Activated naive CD4-positive, alpha-beta T cell treated with anti-CD3 and anti-CD28 coated beads, Interleukin-2, amount 50 U/mL, for 72 hours (primary cell): Measurements from ENCODE around the gene SELENOF. TPM values are rescaled to one million over a fixed set of nuclear protein-coding genes. Genes with fewer than 3 reads are reported as not detected.

Experiments
- ATAC-seq, 2 donors: fragments of 150-1000 bp; cut with Tn5 transposase; 2 replicates each; pipeline ENCODE4 v1.10.0; 2021; ENCODE audit warnings: mild to moderate bottlenecking in 2 of 2, moderate library complexity in 2 of 2
- DNase-seq, 2 donors: peaks; one replicate each; pipeline ENCODE4 v3.0.0; 2021 to 2022; ENCODE audit warnings: low spot score in 2 of 2
- H3K27ac Mint-ChIP-seq, 2 donors: one replicate each; pipeline ENCODE4 v1.8.0; 2022; ENCODE audit warnings: mild to moderate bottlenecking in 2 of 2, mixed read lengths in 2 of 2
- H3K36me3 Mint-ChIP-seq, 2 donors: one replicate each; pipeline ENCODE4 v1.8.0; 2022; ENCODE audit warnings: mixed read lengths in 2 of 2
- H3K9me3 Mint-ChIP-seq, 2 donors: one replicate each; pipeline ENCODE4 v1.8.0; 2022; ENCODE audit warnings: mixed read lengths in 2 of 2
- total RNA-seq, 2 donors: library from RNA; stranded (reverse); gene quantifications; one replicate each; pipeline ENCODE4 v1.2.3, GENCODE V29; 2022

Gene SELENOF
- 100 to 1,000 TPM in 1 of 2 donors, 10 to 100 TPM in 1; 40.6 to 144 TPM for total RNA-seq

DNA sequence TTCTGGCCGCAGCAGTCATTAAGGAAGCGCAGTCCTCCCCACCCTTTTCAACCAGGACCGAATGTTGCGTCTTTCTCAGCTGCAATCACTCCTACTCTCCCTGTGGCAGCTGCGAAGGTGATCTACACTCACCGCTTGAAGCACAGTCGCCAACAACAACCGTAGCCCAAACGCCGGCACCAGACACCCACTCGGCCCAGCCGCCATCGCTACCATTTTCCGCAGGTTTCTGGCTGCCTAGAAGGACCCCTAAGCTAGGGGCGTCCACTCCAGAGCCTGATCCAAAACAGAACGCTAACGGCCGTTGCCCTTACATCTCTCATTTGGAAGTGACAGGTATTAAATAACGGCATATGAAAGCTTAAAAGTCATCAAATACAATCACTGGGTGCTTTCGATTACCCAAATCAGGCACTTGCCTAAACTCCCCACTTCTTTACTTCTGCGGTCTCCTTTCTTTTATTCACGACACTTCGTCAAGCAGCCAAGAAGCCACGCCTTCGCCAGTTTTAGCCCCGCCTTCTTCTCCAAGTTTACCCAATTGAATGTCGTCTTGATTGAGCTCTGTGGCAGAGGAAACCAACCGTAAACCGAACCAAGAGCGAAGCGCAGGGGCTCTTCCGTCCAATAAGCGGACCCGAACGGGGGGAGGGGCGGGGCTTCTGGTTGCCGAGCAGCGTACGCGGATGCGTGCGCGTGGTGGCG lies at the start of gene SELENOF:
Gene SELENOF (minus strand): TSS at position 231 of the 705 bp plus-strand sequence. CDS start 15 bp downstream, at position 216.
- H3K9me3 Mint-ChIP-seq: peaks cover 0 to 7% of the 10 kb centered on the region in 2 donors
- no peak within 1 kb of the TSS for H3K27ac Mint-ChIP-seq

DNA sequence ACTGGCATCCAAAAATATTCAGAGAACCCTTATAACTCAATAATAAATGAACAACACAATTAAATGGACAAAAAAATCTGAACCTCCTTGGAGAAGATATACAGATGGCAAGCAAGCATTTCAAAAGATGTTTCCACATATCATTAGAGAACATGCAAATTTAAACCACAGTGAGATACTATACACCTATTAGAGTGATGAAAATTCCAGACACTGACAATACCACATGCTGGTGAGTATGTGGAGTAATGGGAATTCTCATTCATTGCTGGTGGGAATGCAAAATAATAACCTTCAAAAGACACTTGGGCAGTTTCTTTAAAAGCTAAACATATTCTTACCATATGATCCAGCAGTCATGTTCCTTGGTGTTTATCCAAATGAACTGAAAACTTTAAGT lies 46.6 kb upstream of the SELENOF start:
- Mint-ChIP-seq H3K9me3 (no peaks in the 10 kb centered on the region), H3K36me3 (no peaks in the 10 kb centered on the region), H3K27ac (no peak overlapping the region)
- ATAC-seq: no peak
- DNase-seq: no peak

More for the DNA sequence above, at the start of gene SELENOF:
- peaks cover 21 to 38% of the 10 kb centered on the region in 2 donors for H3K36me3 Mint-ChIP-seq
- DNase-seq: peak; percentile 97
- ATAC-seq: peak; percentile 94

DNA sequence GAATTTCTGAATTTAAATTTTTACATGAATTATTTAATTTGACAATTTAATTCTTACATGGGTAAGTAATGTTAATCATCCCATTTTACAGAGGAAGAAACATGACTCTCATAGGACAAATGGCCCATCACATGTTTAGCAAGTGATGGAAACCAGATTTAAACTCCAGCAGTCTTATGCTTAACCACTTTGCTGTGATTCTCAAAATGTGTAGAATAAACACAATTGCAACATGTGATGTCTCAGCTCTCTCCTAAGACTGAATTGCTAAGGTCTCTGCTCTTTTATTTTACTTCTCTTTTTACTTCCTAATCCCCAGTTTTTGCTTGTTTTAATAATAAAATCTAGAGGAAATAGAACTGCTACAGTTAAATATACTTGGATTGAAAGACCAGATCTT lies 43.3 kb upstream of the SELENOF start:
- DNase-seq: no peak
- Mint-ChIP-seq H3K27ac (no peak overlapping the region), H3K36me3 (no peaks in the 10 kb centered on the region), H3K9me3 (no peaks in the 10 kb centered on the region)
- ATAC-seq: no peak

DNA sequence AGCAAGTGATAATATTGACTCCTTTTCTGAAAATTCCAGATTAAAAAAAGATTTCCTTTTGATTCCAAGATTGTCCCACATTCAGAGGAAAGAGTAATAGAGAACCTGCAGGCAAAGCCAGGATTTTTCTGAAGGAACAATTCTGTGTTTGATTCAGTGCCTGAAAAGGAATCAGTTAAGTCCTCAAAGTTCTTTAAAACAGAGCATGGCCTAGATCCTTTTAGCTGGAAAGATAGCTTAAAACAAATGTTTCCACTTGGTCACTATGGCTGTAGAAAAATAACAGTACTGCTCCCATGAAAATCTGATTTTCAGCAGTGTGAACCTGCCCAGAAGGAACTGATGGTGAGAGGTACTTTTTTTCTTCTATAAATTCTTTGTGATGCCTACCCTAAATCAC lies 42.3 kb upstream of the SELENOF start:
- H3K27ac Mint-ChIP-seq: no peak overlapping the region
- H3K36me3 Mint-ChIP-seq: no peaks in the 10 kb centered on the region
- no peak for ATAC-seq
- no peak for DNase-seq
- no peaks in the 10 kb centered on the region for H3K9me3 Mint-ChIP-seq

- DNase-seq (no peak), ATAC-seq (no peak)
- Mint-ChIP-seq H3K9me3 (no peaks in the 10 kb centered on the region), H3K36me3 (no peaks in the 10 kb centered on the region), H3K27ac (no peak overlapping the region)
Observed at GRCh38 chr1:86955678-86956077, 41.8 kb upstream of the SELENOF start.

GRCh38 chr1:86953167-86953566 lies 39.2 kb upstream of the SELENOF start:
- no peaks in the 10 kb centered on the region for H3K9me3 Mint-ChIP-seq
- DNase-seq (no peak), ATAC-seq (no peak)
- H3K27ac Mint-ChIP-seq: no peak overlapping the region
- H3K36me3 Mint-ChIP-seq: no peaks in the 10 kb centered on the region

DNA sequence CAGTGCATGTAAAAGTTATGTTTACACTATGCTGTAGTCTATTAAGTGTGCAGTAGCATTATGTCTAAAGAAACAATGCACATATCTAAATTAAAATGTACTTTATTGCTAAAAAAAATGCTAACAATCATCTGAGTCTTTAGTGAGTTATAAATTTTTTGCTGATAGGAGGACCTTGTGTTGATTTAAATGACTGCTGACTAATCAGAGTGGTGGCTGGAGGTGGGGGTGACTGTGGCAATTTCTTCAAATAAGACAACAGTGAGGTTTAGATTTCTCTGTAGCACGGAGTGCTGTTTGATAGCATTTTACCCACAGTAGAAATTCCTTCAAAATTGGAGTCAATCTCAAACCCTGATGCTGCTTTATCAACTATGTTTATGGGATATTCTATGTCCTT lies 37.5 kb upstream of the SELENOF start:
- no peak overlapping the region for H3K27ac Mint-ChIP-seq
- DNase-seq: no peak
- no peaks in the 10 kb centered on the region for H3K9me3 Mint-ChIP-seq
- ATAC-seq: no peak
- no peaks in the 10 kb centered on the region for H3K36me3 Mint-ChIP-seq

DNA sequence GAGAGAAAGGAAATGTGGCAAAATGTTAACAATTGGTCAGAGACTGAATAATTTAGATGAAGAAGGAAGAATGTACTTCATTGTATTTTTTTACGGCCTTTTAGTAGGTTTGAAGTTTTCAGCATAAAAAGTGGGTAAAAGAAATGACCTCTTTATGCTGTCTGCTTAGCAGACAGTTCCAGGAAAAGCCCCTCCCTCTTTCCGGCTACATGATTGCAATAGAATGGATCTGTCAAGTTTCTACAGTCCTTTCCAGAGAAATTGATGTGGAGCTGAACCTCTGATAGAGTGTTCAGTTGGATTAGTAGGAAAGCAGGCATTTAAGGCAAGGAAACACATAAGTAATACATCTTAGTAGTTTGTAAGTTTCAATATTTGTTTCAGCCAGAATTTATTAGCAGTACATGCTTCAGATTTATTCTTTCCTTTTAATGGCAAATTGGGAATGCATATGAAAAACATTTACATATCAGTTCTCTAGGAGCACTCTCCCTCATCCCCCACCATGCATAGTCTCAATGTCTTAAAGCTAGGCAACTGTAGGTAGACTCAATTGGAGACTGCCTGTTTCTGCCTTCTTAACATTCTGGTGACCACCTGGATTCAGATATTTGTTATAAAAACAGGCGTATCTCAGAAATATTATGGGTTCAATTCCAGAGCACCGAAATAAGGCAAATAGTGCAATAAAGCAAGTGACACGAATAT lies 36.9 kb upstream of the SELENOF start:
- ATAC-seq: no peak
- Mint-ChIP-seq H3K9me3 (no peaks in the 10 kb centered on the region), H3K27ac (no peak overlapping the region), H3K36me3 (no peaks in the 10 kb centered on the region)
- DNase-seq: no peak

DNA sequence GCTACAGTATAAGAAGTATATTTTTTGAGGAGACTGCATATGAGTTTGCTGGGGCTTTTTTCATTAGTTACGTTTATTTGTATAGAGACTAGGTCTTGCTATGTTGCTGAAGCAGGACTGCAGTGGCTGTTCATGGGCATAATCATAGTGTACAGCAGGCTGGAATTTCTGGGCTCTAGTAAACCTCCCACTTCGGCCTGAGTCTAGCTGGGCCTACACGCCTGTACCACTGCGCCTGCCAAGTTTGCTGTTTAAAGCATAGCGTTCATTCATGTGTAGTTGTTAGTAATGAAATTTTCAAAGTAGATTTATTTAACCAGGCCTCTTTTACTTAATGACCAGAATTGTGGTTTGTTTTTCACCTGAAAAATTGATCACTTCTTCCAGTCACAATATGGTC lies 34.3 kb upstream of the SELENOF start:
- ATAC-seq (no peak), DNase-seq (no peak)
- Mint-ChIP-seq H3K36me3 (no peaks in the 10 kb centered on the region), H3K27ac (no peak overlapping the region), H3K9me3 (no peaks in the 10 kb centered on the region)

DNA sequence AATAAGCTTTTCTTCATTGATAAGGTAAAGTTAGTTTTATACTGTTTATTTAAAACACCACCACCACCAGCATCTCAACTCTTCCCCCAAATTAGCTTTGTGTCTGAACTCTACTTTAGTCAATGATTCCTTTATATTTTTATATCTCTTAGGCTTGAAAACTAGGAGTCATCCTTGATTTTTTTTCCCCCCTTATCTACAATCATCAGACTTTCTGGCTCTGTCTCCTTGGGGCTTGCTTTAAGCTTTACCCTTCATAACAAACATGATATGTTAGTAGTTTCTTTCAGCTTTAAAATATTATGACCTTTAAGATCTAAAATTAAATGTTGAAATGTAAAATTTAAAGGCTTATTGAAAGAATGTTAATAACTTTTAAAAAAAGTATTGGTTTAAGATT lies 28.8 kb upstream of the SELENOF start:
- Mint-ChIP-seq H3K27ac (no peak overlapping the region), H3K9me3 (no peaks in the 10 kb centered on the region), H3K36me3 (peaks cover 0 to 6% of the 10 kb centered on the region in 2 donors)
- DNase-seq (no peak), ATAC-seq (no peak)

DNA sequence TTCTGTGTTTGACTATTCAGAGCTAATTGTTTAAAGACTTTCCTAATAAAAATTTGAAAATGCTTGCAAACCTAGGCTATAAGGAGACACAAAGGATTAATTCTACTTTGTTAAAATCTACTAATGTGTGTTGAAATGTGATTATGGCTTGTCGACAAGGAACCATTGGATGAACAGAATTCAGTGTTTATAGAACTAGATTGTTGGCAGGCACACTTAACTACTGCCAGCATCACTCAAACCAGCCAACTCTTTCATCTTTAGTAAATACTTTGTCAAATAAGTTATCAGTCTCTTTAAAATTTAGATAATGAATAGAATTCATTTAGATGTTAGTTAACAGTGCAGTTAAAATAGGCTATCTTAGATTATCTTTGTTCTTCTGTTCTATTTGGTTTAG lies 28.1 kb upstream of the SELENOF start:
- ATAC-seq: no peak
- no peak overlapping the region for H3K27ac Mint-ChIP-seq
- no peaks in the 10 kb centered on the region for H3K9me3 Mint-ChIP-seq
- H3K36me3 Mint-ChIP-seq: peaks cover 0 to 6% of the 10 kb centered on the region in 2 donors
- DNase-seq: no peak

- no peak overlapping the region for H3K27ac Mint-ChIP-seq
- no peak for ATAC-seq
Observed at GRCh38 chr1:86940599-86940998, 26.7 kb upstream of the SELENOF start.

DNA sequence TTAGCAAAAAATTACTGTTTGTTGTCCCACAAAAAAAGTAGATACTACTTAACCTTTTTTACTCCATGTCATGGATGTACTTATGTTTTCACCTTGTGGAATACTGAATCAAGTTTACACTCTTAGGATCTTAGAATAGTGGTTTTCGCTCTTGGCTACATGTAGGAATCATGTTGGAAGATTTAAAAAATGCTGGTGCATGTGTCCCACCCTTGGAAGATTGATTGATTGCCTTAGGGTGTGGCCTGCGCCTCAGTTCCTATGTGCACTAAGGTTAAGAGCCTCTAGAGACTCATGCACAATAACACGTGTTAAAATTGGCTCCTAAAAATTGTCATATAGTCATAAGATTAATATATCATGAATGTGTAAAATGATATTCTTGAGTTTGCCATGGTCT lies 25.5 kb upstream of the SELENOF start:
- ATAC-seq: no peak
- H3K27ac Mint-ChIP-seq: no peak overlapping the region
- H3K9me3 Mint-ChIP-seq: no peaks in the 10 kb centered on the region
- H3K36me3 Mint-ChIP-seq: peaks cover 0 to 6% of the 10 kb centered on the region in 2 donors
- no peak for DNase-seq

More at GRCh38 chr1:86940599-86940998, 26.7 kb upstream of the SELENOF start:
- DNase-seq: no peak
- no peaks in the 10 kb centered on the region for H3K9me3 Mint-ChIP-seq
- peaks cover 0 to 6% of the 10 kb centered on the region in 2 donors for H3K36me3 Mint-ChIP-seq

DNA sequence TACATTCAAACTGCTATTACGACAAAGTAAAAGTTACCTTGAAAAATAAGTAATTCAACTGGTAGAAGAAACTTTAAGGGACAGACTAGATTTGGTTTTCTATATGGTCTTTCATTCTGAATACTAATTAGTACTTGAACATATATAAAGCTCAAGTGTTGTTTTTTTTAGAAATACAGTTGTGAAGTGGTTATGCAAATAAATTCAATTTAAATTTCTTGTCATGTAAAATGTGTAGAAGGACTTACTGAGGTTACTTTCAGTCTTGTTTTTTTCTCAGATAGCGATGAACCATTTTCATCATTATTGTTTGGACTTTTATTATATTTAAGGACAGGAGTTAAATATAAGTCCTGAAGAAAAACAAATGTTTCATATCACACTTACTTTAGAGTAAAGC lies 24.9 kb upstream of the SELENOF start:
- DNase-seq: no peak
- no peaks in the 10 kb centered on the region for H3K9me3 Mint-ChIP-seq
- ATAC-seq: no peak
- peaks cover 0 to 6% of the 10 kb centered on the region in 2 donors for H3K36me3 Mint-ChIP-seq
- H3K27ac Mint-ChIP-seq: no peak overlapping the region

DNA sequence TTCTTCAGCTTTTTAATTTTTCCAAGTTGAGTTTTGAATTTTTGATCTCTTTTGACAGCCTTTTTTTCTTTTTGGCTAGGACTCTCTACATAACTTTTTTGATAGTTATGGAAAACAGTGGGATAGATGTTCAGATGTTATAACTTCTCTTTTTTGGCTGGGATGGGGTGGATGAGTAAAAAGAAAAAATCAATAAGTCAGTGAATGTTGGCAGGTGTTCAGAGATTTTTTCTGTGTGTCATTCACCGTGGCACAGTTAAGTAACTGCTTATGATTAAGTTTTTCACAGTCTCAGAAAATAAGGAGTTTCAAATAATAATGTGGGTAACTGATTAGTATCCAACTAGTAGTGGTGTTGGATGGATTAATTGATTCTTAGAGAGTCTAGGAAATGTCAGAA lies 24.5 kb upstream of the SELENOF start:
- Mint-ChIP-seq H3K9me3 (no peaks in the 10 kb centered on the region), H3K27ac (no peak overlapping the region), H3K36me3 (peaks cover 0 to 6% of the 10 kb centered on the region in 2 donors)
- ATAC-seq: no peak
- no peak for DNase-seq

DNA sequence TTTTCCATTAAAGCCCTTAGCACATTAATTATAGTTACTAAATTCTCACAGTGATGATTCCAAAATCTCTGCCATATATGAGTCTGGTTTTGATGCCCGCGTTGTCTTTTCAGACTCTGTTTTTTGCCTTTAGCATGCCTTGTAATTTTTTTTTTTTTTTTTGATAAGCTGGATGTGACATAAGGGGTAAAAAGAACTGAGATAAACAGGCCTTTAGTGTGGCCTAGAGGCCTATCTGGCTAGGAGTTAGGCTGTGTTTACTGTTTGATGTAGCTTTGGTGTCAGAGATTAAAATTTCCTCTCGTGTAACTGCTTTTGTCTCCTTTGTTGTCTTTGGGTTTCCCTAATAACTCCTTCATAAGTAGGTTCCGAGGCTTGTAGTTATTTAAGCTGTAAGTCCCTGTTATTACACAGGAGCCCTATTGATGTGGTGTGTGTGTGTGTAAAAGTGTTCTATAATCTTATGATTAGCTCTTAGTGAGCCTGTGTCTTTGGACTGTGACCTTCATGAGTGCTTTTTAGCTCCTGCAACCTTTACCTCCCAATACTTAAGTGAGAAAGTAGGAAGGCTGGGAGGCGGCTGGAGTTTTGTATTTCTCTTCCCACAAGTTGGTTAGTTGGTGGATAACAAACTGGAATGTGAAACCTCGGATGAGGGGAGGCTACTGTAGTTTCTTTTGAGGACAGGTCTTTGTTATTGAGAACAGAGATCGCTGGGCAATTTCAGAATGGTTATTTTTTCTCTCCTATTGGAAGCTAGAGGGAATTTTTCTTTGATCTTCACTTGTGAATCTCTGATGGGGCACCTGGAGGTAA lies 19.8 kb upstream of the SELENOF start:
- DNase-seq: no peak
- peak in 1 of 2 donors; percentile 56 for ATAC-seq
- Mint-ChIP-seq H3K36me3 (peaks cover 0 to 6% of the 10 kb centered on the region in 2 donors), H3K27ac (no peak overlapping the region), H3K9me3 (no peaks in the 10 kb centered on the region)

- Mint-ChIP-seq H3K9me3 (no peaks in the 10 kb centered on the region), H3K36me3 (no peaks in the 10 kb centered on the region)
Observed at GRCh38 chr1:86933051-86933450, 19.1 kb upstream of the SELENOF start.

More at GRCh38 chr1:86933051-86933450, 19.1 kb upstream of the SELENOF start:
- ATAC-seq: no peak
- no peak for DNase-seq
- H3K27ac Mint-ChIP-seq: no peak overlapping the region
